Esophagus squamous epithelium (tissue), 4 donors: ENCODE results near the gene PHACTR1.

Source experiments
- POLR2A ChIP-seq, 4 donors: fragments of 450-650 bp; IDR thresholded peaks; one replicate each; pipeline ENCODE4 v1.6.1; 2017; ENCODE audit warnings: antibody characterized with exemption in 4 of 4, mild to moderate bottlenecking in 4 of 4, moderate library complexity in 3 of 4
- TF ChIP-seq, protein P1 (sequence below), 6 experiments: fragments of 450-650 bp in 4 of 6; fragments of 200-600 bp in 2 of 6; sonication (generic) in 2 of 6; IDR thresholded peaks; one replicate each; pipeline ENCODE4 v1.5.1; 2016 to 2019; ENCODE audit warnings: antibody characterized with exemption in 6 of 6, mild to moderate bottlenecking in 4 of 6, moderate library complexity in 4 of 6

- TF ChIP-seq, protein P1, sequence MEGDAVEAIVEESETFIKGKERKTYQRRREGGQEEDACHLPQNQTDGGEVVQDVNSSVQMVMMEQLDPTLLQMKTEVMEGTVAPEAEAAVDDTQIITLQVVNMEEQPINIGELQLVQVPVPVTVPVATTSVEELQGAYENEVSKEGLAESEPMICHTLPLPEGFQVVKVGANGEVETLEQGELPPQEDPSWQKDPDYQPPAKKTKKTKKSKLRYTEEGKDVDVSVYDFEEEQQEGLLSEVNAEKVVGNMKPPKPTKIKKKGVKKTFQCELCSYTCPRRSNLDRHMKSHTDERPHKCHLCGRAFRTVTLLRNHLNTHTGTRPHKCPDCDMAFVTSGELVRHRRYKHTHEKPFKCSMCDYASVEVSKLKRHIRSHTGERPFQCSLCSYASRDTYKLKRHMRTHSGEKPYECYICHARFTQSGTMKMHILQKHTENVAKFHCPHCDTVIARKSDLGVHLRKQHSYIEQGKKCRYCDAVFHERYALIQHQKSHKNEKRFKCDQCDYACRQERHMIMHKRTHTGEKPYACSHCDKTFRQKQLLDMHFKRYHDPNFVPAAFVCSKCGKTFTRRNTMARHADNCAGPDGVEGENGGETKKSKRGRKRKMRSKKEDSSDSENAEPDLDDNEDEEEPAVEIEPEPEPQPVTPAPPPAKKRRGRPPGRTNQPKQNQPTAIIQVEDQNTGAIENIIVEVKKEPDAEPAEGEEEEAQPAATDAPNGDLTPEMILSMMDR (IDR thresholded peaks at IDR 0.05), result no peak
- TF ChIP-seq POLR2A (IDR thresholded peaks at IDR 0.05), result no peak
Observed at GRCh38 chr6:12710921-12711320, 5.6 kb upstream of the PHACTR1 start.
